ENCODE results near the gene ADAMTS8.

GRCh38 chr11:130415731-130416529, 12.5 kb downstream of the ADAMTS8 start:
- TF ChIP-seq FOSL1 (IDR thresholded peaks at IDR 0.05; ENCODE audit: low read depth) (no peak), CTCF (IDR thresholded peaks at IDR 0.05 in 2 of 3, conservative IDR thresholded peaks at IDR 0.05 in 1 of 3; ENCODE audit: borderline replicate concordance in 1 of 3, insufficient read depth in 1 of 3, low read depth in 2 of 3, low read length in 2 of 3) (no peak), REST (IDR thresholded peaks at IDR 0.05; ENCODE audit: low read depth) (no peak), POLR2A (IDR thresholded peaks at IDR 0.05; ENCODE audit: borderline replicate concordance, extremely low read depth, insufficient read depth, insufficient read length) (no peak), EZH2 (IDR thresholded peaks at IDR 0.05) (no peak), EGR1 (IDR thresholded peaks at IDR 0.05; ENCODE audit: low read depth) (no peak), MAX (IDR thresholded peaks at IDR 0.05) (no peak), EZH2phosphoT487 (IDR thresholded peaks at IDR 0.05; ENCODE audit: borderline replicate concordance) (no peak), POLR2AphosphoS5 (IDR thresholded peaks at IDR 0.05; ENCODE audit: low read depth, low read length) (no peak), ZBTB33 (IDR thresholded peaks at IDR 0.05; ENCODE audit: extremely low read depth, insufficient replicate concordance, low read length) (no peak), SP1 (IDR thresholded peaks at IDR 0.05; ENCODE audit: low read depth) (no peak)

Data from HCT116 (cell line).